SH-SY5Y (cell line): ENCODE results near the gene SPATA2.

Experiments
- GATA2 ChIP-seq: IDR thresholded peaks from 2 replicates; pipeline ENCODE4 v1.6.1; 2011; ENCODE audit warnings: mild to moderate bottlenecking, low read depth, low read length
- GATA3 ChIP-seq: IDR thresholded peaks from 2 replicates; pipeline ENCODE4 v1.6.1; 2011; ENCODE audit warnings: low read depth, mild to moderate bottlenecking, low read length, moderate library complexity

GRCh38 chr20:49887251-49888211, 27.8 kb downstream of the SPATA2 start:
- no peak for TF ChIP-seq GATA2
- TF ChIP-seq GATA3, result no peak
